GM12865 (cell line): ENCODE results near the gene ANKLE1.

Experiments used
- DNase-seq: peaks from one replicate; pipeline ENCODE4 v3.0.0; 2010; ENCODE audit warnings: low read depth
- H3K4me3 ChIP-seq: 2 replicates; pipeline ENCODE4 v1.5.1; 2011; ENCODE audit warnings: mild to moderate bottlenecking, low read depth, low read length, control low read depth
- CTCF ChIP-seq: IDR thresholded peaks from 2 replicates; pipeline ENCODE4 v1.5.1; 2011; ENCODE audit warnings: low read length, control low read depth, low read depth, inconsistent platforms; ENCODE audit not compliant: insufficient read depth; ENCODE audit errors: missing control alignments

The ANKLE1 gene

GRCh38 chr19:17318966-17319365 is 37.3 kb downstream of the ANKLE1 start:
- no peak overlapping the region for H3K4me3 ChIP-seq
- DNase-seq: no peak
- TF ChIP-seq CTCF: no peak

DNA sequence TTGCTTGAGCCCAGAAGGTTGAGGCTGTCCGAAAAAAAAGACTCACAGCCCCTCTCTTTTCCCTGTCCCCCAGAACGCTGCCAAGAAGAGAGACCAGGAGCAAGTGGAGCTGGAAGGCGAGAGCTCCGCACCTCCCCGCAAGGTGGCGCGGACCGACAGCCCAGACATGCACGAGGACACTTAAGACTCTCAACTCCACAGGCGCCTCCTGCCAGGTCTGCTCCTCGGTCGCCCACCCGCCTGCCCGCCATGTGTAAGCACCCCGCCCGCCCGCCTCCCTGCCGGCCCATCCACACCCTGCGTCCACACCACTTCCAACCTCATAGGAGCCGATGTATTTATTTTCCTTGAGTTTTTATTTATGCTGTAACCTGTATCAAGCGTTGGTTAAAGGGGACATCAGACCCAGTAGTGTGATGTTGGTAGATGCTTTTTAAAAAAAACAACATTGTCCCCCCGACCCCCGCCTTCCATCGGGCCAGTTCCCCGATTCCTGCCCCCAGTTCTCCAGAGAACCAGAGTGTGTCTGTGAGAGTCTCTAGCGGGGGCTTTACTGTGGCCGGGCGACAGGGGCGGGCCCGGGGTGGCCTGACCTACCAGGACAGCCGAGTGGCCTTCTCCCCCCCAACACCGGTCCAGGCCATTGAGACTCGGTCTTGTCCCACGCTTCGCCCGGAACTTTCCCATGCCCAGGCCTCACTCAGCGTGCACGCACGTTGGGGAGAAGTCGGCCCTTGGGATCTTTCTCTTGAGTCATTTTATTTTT is 38.0 kb downstream of the ANKLE1 start:
- DNase-seq: no peak
- no peak overlapping the region for H3K4me3 ChIP-seq
- TF ChIP-seq CTCF: no peak

DNA sequence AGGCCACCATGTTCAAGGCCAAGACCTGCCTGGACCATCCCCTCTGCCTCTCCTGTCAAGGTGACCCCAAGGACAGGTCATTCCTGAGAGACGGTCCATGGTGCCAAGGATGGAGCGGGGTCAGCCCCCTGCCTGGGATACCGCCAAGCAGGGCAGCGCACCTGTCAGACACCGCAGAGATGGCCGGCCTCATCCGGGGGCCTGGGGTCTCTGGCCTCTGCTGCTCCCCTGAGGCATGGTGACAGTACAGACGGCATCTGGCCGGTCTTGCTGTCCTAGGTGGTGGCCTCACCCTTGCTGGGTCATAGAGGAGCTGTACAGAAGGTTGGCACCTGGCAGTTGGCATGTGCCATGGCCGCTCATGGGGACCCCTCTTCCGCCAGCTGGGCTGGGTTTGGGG is 38.7 kb downstream of the ANKLE1 start:
- TF ChIP-seq CTCF: no peak
- no peak overlapping the region for H3K4me3 ChIP-seq

DNA sequence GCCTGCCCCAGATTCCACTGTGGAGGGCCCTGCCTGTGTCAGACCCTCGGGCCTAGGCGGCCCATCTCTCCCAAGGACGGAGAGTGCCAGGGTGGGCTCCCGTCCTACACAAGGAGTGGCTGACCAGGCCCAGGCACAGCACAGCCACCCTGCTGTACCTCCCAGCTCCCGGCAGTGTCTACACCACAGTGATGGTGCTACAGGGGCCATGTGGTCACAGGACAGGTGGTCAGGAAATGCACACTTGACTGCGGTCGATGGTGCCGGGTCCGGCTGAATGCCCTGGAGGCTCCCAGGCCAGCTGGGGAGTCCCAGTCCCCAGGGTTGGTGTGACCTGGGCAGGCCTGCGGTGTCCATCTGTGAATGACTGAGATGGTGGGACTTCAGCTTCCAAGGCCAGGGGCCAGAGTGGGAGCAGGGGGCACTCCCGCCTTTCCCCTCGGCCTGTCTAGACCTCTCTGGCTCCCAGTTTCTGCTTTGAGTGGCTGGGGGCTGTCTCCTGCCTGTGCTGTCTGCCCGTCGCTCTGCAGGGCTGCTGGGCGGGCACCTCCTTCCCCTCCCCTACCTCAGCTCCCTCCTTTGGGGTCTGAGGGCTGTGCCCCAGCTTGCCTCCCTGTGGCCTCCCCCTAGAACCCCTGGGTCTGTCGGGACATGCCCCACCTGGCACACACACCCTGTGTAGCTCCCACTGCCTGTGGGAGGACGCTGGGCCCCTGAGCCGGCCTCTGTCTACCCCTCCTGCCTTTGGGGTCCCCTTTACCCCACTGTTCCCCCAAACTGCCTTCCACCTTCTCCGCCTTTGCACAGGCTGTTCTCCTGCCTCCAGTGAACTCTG is 40.2 kb downstream of the ANKLE1 start:
- no peak for DNase-seq
- H3K4me3 ChIP-seq: no peak overlapping the region
- TF ChIP-seq CTCF: no peak

More for the DNA sequence above, 38.7 kb downstream of the ANKLE1 start:
- DNase-seq: no peak

- TF ChIP-seq CTCF: no peak
- DNase-seq: no peak
- H3K4me3 ChIP-seq: no peak overlapping the region
Measured at GRCh38 chr19:17322854-17323253, 41.2 kb downstream of the ANKLE1 start.

- no peak overlapping the region for H3K4me3 ChIP-seq
- TF ChIP-seq CTCF: no peak
- no peak for DNase-seq
Measured at GRCh38 chr19:17323300-17323963, 41.7 kb downstream of the ANKLE1 start.
